SK-N-SH (cell line): ENCODE results near the gene SLC8A1. TPM values are rescaled to one million over a fixed set of nuclear protein-coding genes. Genes with fewer than 3 reads are reported as not detected.
A peak's percentile ranks its signal among the peaks of the same experiment; 100 is the strongest.

ENCODE experiments used
- CTCF ChIA-PET: fragments of 300-600, 350-600 bp; formaldehyde crosslinking; extraction: SDS; loops from one replicate; lab custom pipeline; 2021; lab: Yijun Ruan, JAX
- POLR2A ChIA-PET: fragments of 350-600 bp; sonication (Branson Sonifier 250); formaldehyde crosslinking; extraction: SDS; loops from one replicate; lab custom pipeline; 2020; ENCODE audit warnings: antibody characterized with exemption, inconsistent platforms; lab: Yijun Ruan, JAX
- DNase-seq: peaks from one replicate; pipeline ENCODE4 v3.0.0; 2012
- H2AFZ ChIP-seq: fragments of 200-600 bp; sonication (generic); 2 replicates; pipeline ENCODE4 v1.8.1; 2016; ENCODE audit warnings: antibody characterized with exemption, mild to moderate bottlenecking, low read depth
- H3F3A ChIP-seq: fragments of 200-600 bp; sonication (generic); replicated peaks from 2 replicates; pipeline ENCODE3; 2016; ENCODE audit warnings: antibody characterized with exemption, mild to moderate bottlenecking; ENCODE audit not compliant: insufficient read depth
- H3K27ac ChIP-seq, 2 experiments: fragments of 200-500 bp in 1 of 2; fragments of 200-600 bp in 1 of 2; sonication (Bioruptor generic) in 1 of 2; sonication (generic), shearing (Covaris generic) in 1 of 2; 2 replicates each; pipeline versions ENCODE4 v1.5.1 to v1.6.1; 2014 to 2016; ENCODE audit warnings: low read depth in 2 of 2, inconsistent platforms in 1 of 2, low read length in 1 of 2, mild to moderate bottlenecking in 1 of 2, mixed read lengths in 1 of 2
- H3K27me3 ChIP-seq: fragments of 200-600 bp; sonication (generic), shearing (Covaris generic); 2 replicates; pipeline ENCODE4 v1.6.1; 2016; ENCODE audit warnings: mixed run types; ENCODE audit not compliant: insufficient read depth
- H3K36me3 ChIP-seq, 2 experiments: fragments of 200-500 bp in 1 of 2; fragments of 200-600 bp in 1 of 2; sonication (Bioruptor generic) in 1 of 2; sonication (generic) in 1 of 2; replicated peaks in 1 of 2; 2 replicates each; pipeline versions ENCODE3 to v1.5.1; 2014 to 2016; ENCODE audit warnings: low read length in 1 of 2, mild to moderate bottlenecking in 1 of 2; ENCODE audit not compliant: insufficient read depth in 2 of 2, control insufficient read depth in 1 of 2
- H3K4me1 ChIP-seq, 2 experiments: fragments of 200-500 bp in 1 of 2; fragments of 200-600 bp in 1 of 2; sonication (Bioruptor generic) in 1 of 2; sonication (generic), shearing (Covaris generic) in 1 of 2; 2 replicates each; pipeline versions ENCODE4 v1.5.1 to v1.6.1; 2014 to 2016; ENCODE audit warnings: low read depth in 1 of 2, low read length in 1 of 2, mixed run types in 1 of 2; ENCODE audit not compliant: insufficient read depth in 2 of 2, control insufficient read depth in 1 of 2
- H3K4me2 ChIP-seq: fragments of 200-600 bp; sonication (generic), shearing (Covaris generic); 2 replicates; pipeline ENCODE4 v1.6.1; 2017; ENCODE audit warnings: mixed run types
- H3K4me3 ChIP-seq, 2 experiments: fragments of 200-500 bp in 1 of 2; fragments of 200-600 bp in 1 of 2; sonication (Bioruptor generic) in 1 of 2; sonication (generic), shearing (Covaris generic) in 1 of 2; 2 replicates each; pipeline versions ENCODE4 v1.5.1 to v1.8.1; 2014 to 2016; ENCODE audit warnings: low read depth in 2 of 2, inconsistent platforms in 1 of 2, low read length in 1 of 2, mild to moderate bottlenecking in 1 of 2, mixed read lengths in 1 of 2, moderate library complexity in 1 of 2
- H3K79me2 ChIP-seq: fragments of 200-600 bp; sonication (generic); 2 replicates; pipeline ENCODE4 v1.8.1; 2017; ENCODE audit warnings: mild to moderate bottlenecking; ENCODE audit not compliant: insufficient read depth
- H3K9ac ChIP-seq: fragments of 200-600 bp; sonication (generic); 2 replicates; pipeline ENCODE4 v1.6.1; 2017; ENCODE audit warnings: mixed run types
- H3K9me2 ChIP-seq: fragments of 200-600 bp; sonication (generic); 2 replicates; pipeline ENCODE4 v1.6.1; 2017; ENCODE audit warnings: mixed run types
- H3K9me3 ChIP-seq: fragments of 200-600 bp; sonication (generic); 2 replicates; pipeline ENCODE4 v1.6.1; 2017; ENCODE audit warnings: mixed run types, mild to moderate bottlenecking, moderate library complexity
- H4K20me1 ChIP-seq: fragments of 200-600 bp; sonication (generic); 2 replicates; pipeline ENCODE4 v1.6.1; 2017; ENCODE audit warnings: mild to moderate bottlenecking, mixed run types; ENCODE audit not compliant: insufficient read depth
- CHD2 ChIP-seq: fragments of 150-350 bp; IDR thresholded peaks from 2 replicates; pipeline ENCODE4 v1.6.1; 2018; ENCODE audit warnings: low read length; ENCODE audit not compliant: partially characterized antibody
- FOSL2 ChIP-seq: IDR thresholded peaks from 2 replicates; pipeline ENCODE4 v1.4.0; 2012; ENCODE audit warnings: low read depth, mild to moderate bottlenecking, moderate library complexity, borderline replicate concordance
- FOXJ3 ChIP-seq: sonication (generic); formaldehyde crosslinking; IDR thresholded peaks from 2 replicates; pipeline ENCODE4 v1.5.1; 2020; ENCODE audit warnings: mild to moderate bottlenecking, missing genetic modification reagents
- FOXM1 ChIP-seq: IDR thresholded peaks from 2 replicates; pipeline ENCODE4 v1.4.0; 2012; ENCODE audit warnings: low read depth, mild to moderate bottlenecking
- GABPA ChIP-seq: IDR thresholded peaks from 2 replicates; pipeline ENCODE4 v1.4.0; 2012; ENCODE audit warnings: low read depth, mild to moderate bottlenecking
- GATA2 ChIP-seq: sonication (generic); formaldehyde crosslinking; IDR thresholded peaks from 2 replicates; pipeline ENCODE4 v1.5.0; 2020; ENCODE audit warnings: mild to moderate bottlenecking, missing genetic modification reagents
- IRF3 ChIP-seq: fragments of 150-350 bp; IDR thresholded peaks from 2 replicates; pipeline ENCODE4 v1.6.1; 2016; ENCODE audit warnings: mild to moderate bottlenecking, low read depth, low read length
- POLR2AphosphoS5 ChIP-seq: IDR thresholded peaks from 2 replicates; pipeline ENCODE4 v1.6.1; 2012; ENCODE audit warnings: low read depth, low read length
- REST ChIP-seq: IDR thresholded peaks from 2 replicates; pipeline ENCODE4 v1.6.1; 2012; ENCODE audit warnings: mild to moderate bottlenecking, low read depth, low read length, moderate library complexity
- RFX5 ChIP-seq: IDR thresholded peaks from 2 replicates; pipeline ENCODE4 v1.6.1; 2012; ENCODE audit warnings: mild to moderate bottlenecking, improper control_type of control experiment, low read length
- TAF1 ChIP-seq: IDR thresholded peaks from 2 replicates; pipeline ENCODE4 v1.6.1; 2012; ENCODE audit warnings: low read depth, mild to moderate bottlenecking, low read length, moderate library complexity, borderline replicate concordance
- TCF12 ChIP-seq: IDR thresholded peaks from 2 replicates; pipeline ENCODE4 v1.4.0; 2012
- USF1 ChIP-seq: IDR thresholded peaks from 2 replicates; pipeline ENCODE4 v1.4.0; 2012; ENCODE audit warnings: low read depth, borderline replicate concordance
- USF2 ChIP-seq: fragments of 150-350 bp; IDR thresholded peaks from 2 replicates; pipeline ENCODE4 v1.6.1; 2017; ENCODE audit warnings: antibody characterized with exemption, low read length, low read depth, borderline replicate concordance
- YY1 ChIP-seq: IDR thresholded peaks from 2 replicates; pipeline ENCODE4 v1.4.0; 2012; ENCODE audit warnings: low read depth, mild to moderate bottlenecking
- ZBTB33 ChIP-seq: IDR thresholded peaks from 2 replicates; pipeline ENCODE4 v1.4.0; 2012; ENCODE audit warnings: low read depth, borderline replicate concordance
- WGBS: methylation state at CpG from one replicate; pipeline ENCODE4 v1.1.6; 2017; ENCODE audit warnings: low lambda C conversion rate; 5-methylcytosine and 5-hydroxymethylcytosine counted together
- polyA plus RNA-seq, 3 experiments: library from polyadenylated mRNA; depleted of rRNA; stranded (reverse); fragments of >200 nt; gene quantifications; 2 replicates each; pipeline ENCODE4 v1.2.3, GENCODE V29; 2012

Gene SLC8A1
- polyA plus RNA-seq, 1 of the 3 experiments (the other 2 are of a cell fraction) = 3.2 TPM

GRCh38 chr2:40463112-40463511, 11.2 kb upstream of the SLC8A1 start:
- H3K4me2 ChIP-seq = no peak overlapping the region
- H3K27me3 ChIP-seq = no peaks in the 10 kb centered on the region
- no peaks in the 10 kb centered on the region for H3K9me2 ChIP-seq
- DNase-seq = no peak
- no peaks in the 10 kb centered on the region for H3F3A ChIP-seq
- POLR2A ChIA-PET = no interaction called here
- H3K9ac ChIP-seq = no peak overlapping the region
- H3K27ac ChIP-seq = no peak overlapping the region
- CTCF ChIA-PET = interaction anchor here (0.7 to 1.6 kb wide), 2 partner anchors 9 to 16 kb away, joined by 3 to 5 read pairs; no protein-coding TSS in a partner anchor
- peaks cover 0 to 10% of the 10 kb centered on the region in 2 experiments; a peak in 3 of 4 replicates for H3K4me1 ChIP-seq
- no peaks in the 10 kb centered on the region for H4K20me1 ChIP-seq
- no peaks in the 10 kb centered on the region for H3K36me3 ChIP-seq
- H2AFZ ChIP-seq = no peak overlapping the region
- no peaks in the 10 kb centered on the region for H3K9me3 ChIP-seq
- WGBS = 87% methylated on average over 8 of the region's 8 CpGs
- H3K79me2 ChIP-seq = no peaks in the 10 kb centered on the region
- TF ChIP-seq GATA2 (CRISPR knock-in tag) = no peak
- TF ChIP-seq TAF1 = no peak
- TF ChIP-seq ZBTB33 = no peak
- no peak for TF ChIP-seq REST
- no peak for TF ChIP-seq TCF12
- no peak for TF ChIP-seq CHD2
- TF ChIP-seq FOSL2 = no peak
- no peak for TF ChIP-seq IRF3
- H3K4me3 ChIP-seq = no peak overlapping the region

GRCh38 chr2:40458271-40458794, 6.4 kb upstream of the SLC8A1 start:
- Histone ChIP-seq H3K4me3 (no peak overlapping the region), H3K9me3 (no peaks in the 10 kb centered on the region), H3F3A (no peaks in the 10 kb centered on the region), H3K4me2 (peak overlapping the region; percentile 43; the same call in 1 of the 2 replicates), H3K27ac (peak overlapping the region in 1 of 2 experiments; percentile 28; a peak in 1 of 4 replicates), H3K9me2 (no peaks in the 10 kb centered on the region), H3K36me3 (no peaks in the 10 kb centered on the region), H3K79me2 (no peaks in the 10 kb centered on the region), H2AFZ (peak overlapping the region; percentile 12; the same call in 1 of the 2 replicates), H4K20me1 (no peaks in the 10 kb centered on the region), H3K4me1 (peaks cover 0 to 17% of the 10 kb centered on the region in 2 experiments; a peak in 3 of 4 replicates), H3K9ac (no peak overlapping the region), H3K27me3 (no peaks in the 10 kb centered on the region)
- peak; percentile 49 for DNase-seq
- 45% methylated on average over 6 of the region's 6 CpGs for WGBS
- CTCF ChIA-PET = interaction anchor here (0.5 to 5.9 kb wide), 8 partner anchors 8 to 1240 kb away, joined by 3 to 20 read pairs (median 4); no protein-coding TSS in a partner anchor
- POLR2A ChIA-PET = no interaction called here
- peak; percentile 93 for TF ChIP-seq GATA2 (CRISPR knock-in tag)
- no peak for TF ChIP-seq YY1
- TF ChIP-seq RFX5 = no peak
- no peak for TF ChIP-seq USF2
- no peak for TF ChIP-seq USF1
- TF ChIP-seq FOXJ3 (CRISPR knock-in tag) = peak; percentile 79; the same call in 1 of the 2 replicates
- TF ChIP-seq POLR2AphosphoS5 = no peak
- TF ChIP-seq FOXM1 = no peak
- TF ChIP-seq GABPA = no peak
